HFFc6 (cell line): ENCODE measurements around the gene SOX6. TPM values are rescaled to one million over a fixed set of nuclear protein-coding genes. Genes with fewer than 3 reads are reported as not detected.

ENCODE experiments used
- DNase-seq: peaks from one replicate; pipeline ENCODE4 v3.0.0-alpha.2; 2018
- H3K27ac Mint-ChIP-seq: 2 replicates; pipeline ENCODE4 v1.8.0; 2020; ENCODE audit warnings: mild to moderate bottlenecking, mixed read lengths
- H3K27me3 Mint-ChIP-seq: 2 replicates; pipeline ENCODE4 v1.8.0; 2021; ENCODE audit warnings: mild to moderate bottlenecking, moderate library complexity, mixed read lengths; ENCODE audit not compliant: insufficient read depth
- H3K36me3 Mint-ChIP-seq: 2 replicates; pipeline ENCODE4 v1.8.0; 2021; ENCODE audit warnings: low read depth, mixed read lengths
- H3K4me1 Mint-ChIP-seq: 2 replicates; pipeline ENCODE4 v1.8.0; 2020; ENCODE audit warnings: low read depth, mixed read lengths
- H3K4me3 Mint-ChIP-seq: 2 replicates; pipeline ENCODE4 v1.8.0; 2020; ENCODE audit warnings: mild to moderate bottlenecking, moderate library complexity, mixed read lengths
- H3K9me3 Mint-ChIP-seq: 2 replicates; pipeline ENCODE4 v1.8.0; 2020; ENCODE audit warnings: mild to moderate bottlenecking, mixed read lengths
- total RNA-seq, 6 experiments: library from RNA; stranded (reverse); fragmentation: NEBNext Ultra II Directional; extraction: Animal tissue kit (Norgen Biotek cat#: 25700); gene quantifications; 2 replicates in 1 of 6; 3 replicates in 5 of 6; pipeline ENCODE4 v1.2.3, GENCODE V29; 2021
- TF ChIP-seq, protein P1 (sequence below): fragments of 200-600 bp; sonication (generic); IDR thresholded peaks from 2 replicates; pipeline ENCODE4 v1.5.0; 2021; ENCODE audit warnings: antibody characterized with exemption, mild to moderate bottlenecking

Gene SOX6
- total RNA-seq, 6 experiments from 2014 or later = 0.66 to 6.5 (median 1.4) TPM

DNA sequence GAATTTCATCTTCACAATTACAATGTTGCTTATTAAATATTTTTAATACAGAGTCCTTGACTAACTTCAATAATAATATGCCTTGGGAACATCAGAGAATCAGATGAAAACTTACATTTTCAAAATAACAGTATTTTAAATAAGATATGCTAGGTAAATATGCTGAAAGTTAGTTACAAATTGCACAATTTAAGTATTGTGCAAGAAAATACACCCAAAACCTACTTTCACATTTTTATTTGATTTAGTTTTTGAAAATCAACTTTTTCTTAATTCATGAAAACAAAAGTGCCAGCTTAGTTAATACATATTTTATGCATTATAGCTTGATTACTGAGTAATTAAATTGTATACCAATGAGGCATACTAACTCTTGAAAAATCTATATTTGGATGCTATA is 76.8 kb downstream of the SOX6 start:
- H3K27ac Mint-ChIP-seq = no peak overlapping the region
- no peak for DNase-seq
- TF ChIP-seq, protein P1, sequence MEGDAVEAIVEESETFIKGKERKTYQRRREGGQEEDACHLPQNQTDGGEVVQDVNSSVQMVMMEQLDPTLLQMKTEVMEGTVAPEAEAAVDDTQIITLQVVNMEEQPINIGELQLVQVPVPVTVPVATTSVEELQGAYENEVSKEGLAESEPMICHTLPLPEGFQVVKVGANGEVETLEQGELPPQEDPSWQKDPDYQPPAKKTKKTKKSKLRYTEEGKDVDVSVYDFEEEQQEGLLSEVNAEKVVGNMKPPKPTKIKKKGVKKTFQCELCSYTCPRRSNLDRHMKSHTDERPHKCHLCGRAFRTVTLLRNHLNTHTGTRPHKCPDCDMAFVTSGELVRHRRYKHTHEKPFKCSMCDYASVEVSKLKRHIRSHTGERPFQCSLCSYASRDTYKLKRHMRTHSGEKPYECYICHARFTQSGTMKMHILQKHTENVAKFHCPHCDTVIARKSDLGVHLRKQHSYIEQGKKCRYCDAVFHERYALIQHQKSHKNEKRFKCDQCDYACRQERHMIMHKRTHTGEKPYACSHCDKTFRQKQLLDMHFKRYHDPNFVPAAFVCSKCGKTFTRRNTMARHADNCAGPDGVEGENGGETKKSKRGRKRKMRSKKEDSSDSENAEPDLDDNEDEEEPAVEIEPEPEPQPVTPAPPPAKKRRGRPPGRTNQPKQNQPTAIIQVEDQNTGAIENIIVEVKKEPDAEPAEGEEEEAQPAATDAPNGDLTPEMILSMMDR = no peak
- H3K36me3 Mint-ChIP-seq = no peaks in the 10 kb centered on the region
- H3K4me3 Mint-ChIP-seq = no peak overlapping the region
- H3K27me3 Mint-ChIP-seq = no peaks in the 10 kb centered on the region
- no peaks in the 10 kb centered on the region for H3K4me1 Mint-ChIP-seq
- H3K9me3 Mint-ChIP-seq = no peaks in the 10 kb centered on the region

DNA sequence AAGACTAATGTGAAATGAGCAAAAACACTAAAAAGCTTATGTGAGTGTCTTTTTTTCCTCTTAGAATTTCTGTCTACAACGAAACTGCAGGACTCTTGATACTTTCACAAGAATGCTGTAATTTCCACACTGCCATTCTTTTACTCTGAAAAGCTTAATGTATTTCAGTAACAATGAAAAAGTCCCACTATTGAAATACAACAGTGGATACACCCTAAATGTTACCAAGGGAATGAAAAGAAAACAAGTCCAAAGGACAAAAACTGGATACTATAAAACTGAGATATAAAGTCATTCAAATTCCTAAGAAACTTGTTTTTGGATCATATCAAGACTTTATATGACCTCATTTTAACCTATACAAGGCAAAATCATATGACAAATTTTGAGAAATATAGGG is 77.4 kb downstream of the SOX6 start:
- no peak overlapping the region for H3K4me3 Mint-ChIP-seq
- H3K27ac Mint-ChIP-seq = no peak overlapping the region
- no peaks in the 10 kb centered on the region for H3K9me3 Mint-ChIP-seq
- H3K36me3 Mint-ChIP-seq = no peaks in the 10 kb centered on the region
- no peak for DNase-seq
- no peaks in the 10 kb centered on the region for H3K27me3 Mint-ChIP-seq
- TF ChIP-seq, protein P1 = no peak
- no peaks in the 10 kb centered on the region for H3K4me1 Mint-ChIP-seq

DNA sequence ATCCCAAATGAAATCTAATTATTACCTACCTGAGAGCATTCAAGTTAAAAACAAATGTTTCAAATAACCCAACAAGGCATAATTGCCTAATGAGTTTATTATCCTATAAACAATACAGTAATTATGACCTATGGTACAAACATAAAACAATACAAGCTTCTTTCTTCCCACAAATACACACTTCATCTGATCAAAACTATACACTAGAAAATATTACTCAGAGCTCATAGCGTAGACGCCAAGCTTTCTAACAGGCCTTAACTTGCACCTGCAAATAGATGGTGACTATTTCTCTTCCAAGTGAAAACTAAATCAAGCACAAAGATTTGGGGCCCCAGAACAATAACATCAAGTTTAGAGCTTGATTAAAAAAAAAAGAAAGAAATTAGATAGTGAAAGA is 78.1 kb downstream of the SOX6 start:
- Mint-ChIP-seq H3K36me3 (no peaks in the 10 kb centered on the region), H3K27me3 (no peaks in the 10 kb centered on the region), H3K4me1 (no peaks in the 10 kb centered on the region), H3K9me3 (no peaks in the 10 kb centered on the region), H3K27ac (no peak overlapping the region), H3K4me3 (no peak overlapping the region)
- no peak for DNase-seq
- TF ChIP-seq, protein P1 = no peak

DNA sequence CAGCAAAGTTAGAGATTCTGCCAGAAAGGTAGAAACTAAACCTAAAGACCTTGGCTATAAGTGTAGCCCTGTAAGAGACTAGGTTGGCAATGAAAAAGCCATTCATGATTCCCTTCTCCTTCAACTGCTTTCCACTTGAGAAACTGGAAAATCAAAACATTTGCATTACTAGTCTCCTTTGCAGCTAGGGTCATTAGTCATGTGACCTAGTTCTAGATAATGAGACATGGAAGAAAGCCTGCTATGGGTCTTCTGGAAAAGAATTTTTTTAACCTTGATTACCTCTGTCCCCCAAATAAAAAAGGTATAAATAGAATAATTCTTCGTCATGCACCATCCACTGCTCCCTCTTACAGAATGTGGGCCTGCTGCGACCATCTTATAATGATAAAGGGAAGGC is 80.1 kb downstream of the SOX6 start:
- Mint-ChIP-seq H3K9me3 (no peaks in the 10 kb centered on the region; the same call in 1 of the 2 replicates), H3K27me3 (no peaks in the 10 kb centered on the region), H3K36me3 (no peaks in the 10 kb centered on the region), H3K4me3 (no peak overlapping the region), H3K4me1 (no peaks in the 10 kb centered on the region), H3K27ac (no peak overlapping the region)
- no peak for DNase-seq
- TF ChIP-seq, protein P1 = no peak

DNA sequence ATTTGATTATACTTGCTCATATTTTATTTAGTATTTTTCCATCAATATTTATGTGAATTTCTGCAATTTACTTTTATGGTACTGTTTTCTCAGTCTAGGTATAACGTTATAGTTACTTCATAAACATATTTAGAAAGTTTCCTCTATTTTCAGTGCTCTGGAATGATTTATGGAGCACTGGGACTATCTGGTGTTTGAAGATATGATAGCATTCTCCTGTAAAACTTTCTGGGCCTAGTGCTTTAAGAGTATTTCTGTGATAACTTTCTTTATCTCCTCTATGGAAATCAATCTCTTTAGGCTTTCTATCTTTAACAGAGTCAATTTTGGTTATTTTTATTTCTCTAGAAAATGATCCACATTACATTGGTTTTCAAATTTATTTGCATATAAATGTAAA is 85.1 kb downstream of the SOX6 start:
- H3K4me1 Mint-ChIP-seq = no peaks in the 10 kb centered on the region
- TF ChIP-seq, protein P1 = no peak
- peaks cover 2% of the 10 kb centered on the region; the same call in 1 of the 2 replicates for H3K9me3 Mint-ChIP-seq
- H3K4me3 Mint-ChIP-seq = no peak overlapping the region
- no peaks in the 10 kb centered on the region for H3K36me3 Mint-ChIP-seq
- DNase-seq = no peak
- no peaks in the 10 kb centered on the region for H3K27me3 Mint-ChIP-seq
- H3K27ac Mint-ChIP-seq = no peak overlapping the region

DNA sequence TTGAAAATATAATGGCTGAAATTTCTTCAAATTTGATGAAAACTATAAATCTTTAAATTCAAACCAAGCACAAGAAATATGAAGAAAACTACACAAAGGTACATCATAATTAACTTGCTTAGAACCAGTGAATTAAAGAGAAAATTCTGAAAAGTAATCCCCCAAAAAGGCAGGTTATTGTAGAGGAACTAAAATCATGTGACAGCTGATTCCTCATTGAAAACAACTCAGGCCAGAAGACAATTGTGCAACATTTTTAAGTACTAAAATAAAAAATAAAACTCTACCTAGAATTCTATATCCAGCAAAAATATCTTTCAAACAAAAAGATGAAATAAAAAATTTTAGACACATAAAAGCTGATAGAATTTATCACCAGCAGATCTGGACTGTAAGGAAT is 90.3 kb downstream of the SOX6 start:
- Mint-ChIP-seq H3K4me3 (no peak overlapping the region), H3K4me1 (no peaks in the 10 kb centered on the region), H3K27me3 (no peaks in the 10 kb centered on the region; the same call in 1 of the 2 replicates), H3K36me3 (no peaks in the 10 kb centered on the region), H3K27ac (no peak overlapping the region), H3K9me3 (peaks cover 11% of the 10 kb centered on the region; the same call in 1 of the 2 replicates)
- no peak for DNase-seq
- TF ChIP-seq, protein P1 = no peak
